Cardiac fibroblast (primary cell): Measurements from ENCODE around the gene KRTAP2-2.
"Not testable (repeated sequence)": the region's sequence is repeated elsewhere in the genome, so short reads cannot be mapped to it uniquely, and the experiment has no call there.

Experiments
- DNase-seq, 2 donors: peaks; one replicate each; pipeline versions ENCODE4 v3.0.0 to v3.0.0-alpha.2; 2010; ENCODE audit warnings: low read depth in 2 of 2
- H3K4me3 ChIP-seq, 2 donors: replicated peaks in 1 of 2; 1 replicate in 1 of 2; 2 replicates in 1 of 2; pipeline ENCODE4 v1.5.1; 2011; ENCODE audit warnings: low read depth in 2 of 2, low read length in 2 of 2, mild to moderate bottlenecking in 2 of 2, moderate library complexity in 1 of 2
- TF ChIP-seq, protein P1 (sequence below): IDR thresholded peaks from one replicate; pipeline ENCODE4 v1.5.1; 2011; ENCODE audit warnings: low read depth, mild to moderate bottlenecking, low read length, inconsistent platforms

The KRTAP2-2 gene

GRCh38 chr17:41065829-41066624, 11.0 kb upstream of the KRTAP2-2 start, which contains the start of gene KRTAP2-4:
Gene KRTAP2-4, minus strand, starts transcription at chr17:41065879. Its CDS starts 34 bp downstream, at chr17:41065845.
- TF ChIP-seq, protein P1, sequence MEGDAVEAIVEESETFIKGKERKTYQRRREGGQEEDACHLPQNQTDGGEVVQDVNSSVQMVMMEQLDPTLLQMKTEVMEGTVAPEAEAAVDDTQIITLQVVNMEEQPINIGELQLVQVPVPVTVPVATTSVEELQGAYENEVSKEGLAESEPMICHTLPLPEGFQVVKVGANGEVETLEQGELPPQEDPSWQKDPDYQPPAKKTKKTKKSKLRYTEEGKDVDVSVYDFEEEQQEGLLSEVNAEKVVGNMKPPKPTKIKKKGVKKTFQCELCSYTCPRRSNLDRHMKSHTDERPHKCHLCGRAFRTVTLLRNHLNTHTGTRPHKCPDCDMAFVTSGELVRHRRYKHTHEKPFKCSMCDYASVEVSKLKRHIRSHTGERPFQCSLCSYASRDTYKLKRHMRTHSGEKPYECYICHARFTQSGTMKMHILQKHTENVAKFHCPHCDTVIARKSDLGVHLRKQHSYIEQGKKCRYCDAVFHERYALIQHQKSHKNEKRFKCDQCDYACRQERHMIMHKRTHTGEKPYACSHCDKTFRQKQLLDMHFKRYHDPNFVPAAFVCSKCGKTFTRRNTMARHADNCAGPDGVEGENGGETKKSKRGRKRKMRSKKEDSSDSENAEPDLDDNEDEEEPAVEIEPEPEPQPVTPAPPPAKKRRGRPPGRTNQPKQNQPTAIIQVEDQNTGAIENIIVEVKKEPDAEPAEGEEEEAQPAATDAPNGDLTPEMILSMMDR = no peak
- DNase-seq = peak; percentile 26 to 86

GRCh38 chr17:41065016-41065689, 10.1 kb upstream of the KRTAP2-2 start:
- not testable (repeated sequence) for H3K4me3 ChIP-seq, DNase-seq

More at GRCh38 chr17:41065829-41066624, 11.0 kb upstream of the KRTAP2-2 start, which contains the start of gene KRTAP2-4:
- H3K4me3 ChIP-seq = no peak within 1 kb of the TSS

- no peak for DNase-seq
- TF ChIP-seq, protein P1 = no peak
- no peak overlapping the region for H3K4me3 ChIP-seq
Observed at GRCh38 chr17:41064301-41064700, 9.3 kb upstream of the KRTAP2-2 start.

DNA sequence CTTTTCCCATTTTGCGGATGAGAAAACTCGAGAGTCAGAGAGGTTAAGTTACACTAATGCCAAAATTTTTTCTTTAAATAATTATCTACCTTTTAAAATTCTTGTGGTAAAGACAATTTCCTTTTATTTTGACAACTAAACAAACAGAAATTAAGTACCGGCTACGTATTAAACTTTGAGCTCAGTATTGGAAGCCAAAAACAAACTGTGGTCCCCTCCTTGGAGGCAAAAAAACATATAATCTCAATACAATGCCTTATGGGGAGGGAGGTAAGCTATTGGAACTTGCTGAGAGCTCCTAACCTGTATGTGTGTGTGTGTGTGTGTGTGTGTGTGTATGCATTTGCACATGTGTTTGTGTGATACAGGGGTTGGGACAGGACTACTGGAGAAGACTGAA, 8.4 kb upstream of the KRTAP2-2 start:
- TF ChIP-seq, protein P1 = no peak
- no peak overlapping the region for H3K4me3 ChIP-seq
- no peak for DNase-seq

DNA sequence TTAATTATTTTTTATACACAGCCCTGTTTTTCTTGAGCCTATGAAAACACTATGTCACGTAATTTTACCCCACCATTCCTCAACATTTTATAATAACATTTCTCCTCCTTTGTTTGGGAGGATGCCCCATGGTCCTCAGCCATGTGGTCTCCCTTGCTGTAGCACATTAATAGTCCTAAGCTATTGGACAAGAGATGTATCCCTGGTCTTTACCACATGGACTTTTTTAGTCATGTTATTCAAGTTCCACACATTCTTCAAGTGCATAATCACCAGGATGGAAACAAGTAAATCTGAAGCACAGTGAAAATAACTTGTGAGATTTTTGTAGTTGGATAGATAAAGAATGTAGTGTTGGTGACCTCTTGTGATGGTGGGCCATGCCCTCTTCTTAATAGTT, 6.9 kb upstream of the KRTAP2-2 start:
- TF ChIP-seq, protein P1 = no peak
- DNase-seq = peak; percentile 46 to 88

DNA sequence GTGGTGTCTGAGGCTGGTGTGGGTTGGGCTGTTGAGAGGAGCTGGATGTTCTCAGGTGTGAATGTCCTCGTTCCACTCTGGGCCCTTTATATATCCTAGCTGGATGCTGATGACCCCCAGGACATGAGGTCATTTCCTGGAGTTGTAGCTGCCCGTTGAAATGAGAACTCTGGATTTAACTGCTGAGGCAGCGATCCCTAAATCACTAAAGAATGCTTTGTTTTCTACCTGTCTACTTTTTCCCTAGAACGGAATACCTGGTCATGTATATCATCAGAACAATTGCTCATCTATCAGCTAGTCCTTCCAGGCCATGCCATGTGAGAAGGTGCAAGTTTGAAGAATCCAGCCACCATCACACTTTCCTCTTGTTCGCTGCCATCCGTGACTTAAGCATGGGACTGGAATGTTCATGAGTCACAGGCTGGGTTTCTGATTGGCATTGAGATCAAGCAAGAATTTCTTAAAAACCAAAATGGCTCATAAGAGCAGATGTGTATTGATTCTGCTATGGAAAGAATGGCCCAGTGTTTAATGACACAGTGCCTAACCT, 5.1 kb upstream of the KRTAP2-2 start, which contains the start of gene KRTAP2-3:
Gene KRTAP2-3 (minus strand): TSS at position 63 of the 553 bp plus-strand sequence. CDS start 64 bp downstream, outside the sequence.
- no peak within 1 kb of the TSS for H3K4me3 ChIP-seq
- peak; percentile 43 to 91 for DNase-seq
- TF ChIP-seq, protein P1 = no peak

More for the DNA sequence above, 6.9 kb upstream of the KRTAP2-2 start:
- H3K4me3 ChIP-seq = no peak overlapping the region

DNA sequence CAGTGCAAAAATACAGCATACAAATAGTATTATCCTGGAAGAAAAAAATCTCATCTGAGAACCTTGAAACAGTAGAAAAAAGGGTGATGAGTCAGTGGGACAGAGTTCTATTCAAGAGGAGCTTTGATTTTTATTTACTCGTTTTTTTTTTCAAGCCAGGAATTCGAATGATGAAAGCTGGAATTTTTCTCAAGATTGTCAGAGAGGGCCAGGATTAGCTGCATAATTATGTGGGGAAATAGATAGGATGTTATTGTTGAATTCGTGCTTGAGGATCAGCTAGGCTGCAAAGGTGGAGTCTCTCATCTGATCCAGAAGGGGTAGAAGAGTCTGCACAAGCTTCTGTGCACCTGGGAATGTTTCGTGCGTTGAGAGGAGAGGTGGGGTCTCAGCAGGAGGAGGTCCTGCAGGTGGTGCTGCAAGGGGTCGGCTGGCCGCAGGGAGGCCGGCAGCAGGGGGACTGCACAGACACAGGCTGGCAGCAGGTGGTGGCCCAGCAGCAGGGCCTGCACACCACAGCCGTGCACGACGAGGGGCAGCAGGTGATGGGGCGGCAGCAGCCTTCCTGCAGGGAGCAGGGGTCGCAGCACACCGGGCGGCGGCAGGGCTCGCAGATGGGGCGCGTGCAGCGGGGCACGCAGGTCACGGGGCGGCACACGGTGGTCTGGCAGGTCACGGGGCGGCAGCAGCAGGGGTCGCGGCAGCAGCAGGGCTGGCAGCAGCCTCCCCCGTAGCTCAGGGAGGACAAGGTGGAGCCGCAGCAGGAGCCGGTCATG, 4.4 kb upstream of the KRTAP2-2 start:
- DNase-seq = peak; percentile 29 to 87
- H3K4me3 ChIP-seq = not testable (repeated sequence)
